Osteocyte (in vitro differentiated cells): Measurements from ENCODE around the gene SGMS1. TPM values are rescaled to one million over a fixed set of nuclear protein-coding genes. Genes with fewer than 3 reads are reported as not detected.

Experiments used
- DNase-seq: peaks from one replicate; pipeline ENCODE4 v3.0.0; 2021; ENCODE audit warnings: mixed read lengths; ENCODE audit not compliant: unreplicated experiment; ENCODE audit errors: extremely low spot score
- H3K27ac Mint-ChIP-seq: one replicate; pipeline ENCODE4 v1.8.0; 2021; ENCODE audit warnings: mild to moderate bottlenecking, mixed read lengths; ENCODE audit not compliant: unreplicated experiment
- H3K27me3 Mint-ChIP-seq: one replicate; pipeline ENCODE4 v1.8.0; 2021; ENCODE audit warnings: mixed read lengths; ENCODE audit not compliant: unreplicated experiment
- H3K36me3 Mint-ChIP-seq: one replicate; pipeline ENCODE4 v1.8.0; 2021; ENCODE audit warnings: mixed read lengths; ENCODE audit not compliant: unreplicated experiment
- H3K4me1 Mint-ChIP-seq: one replicate; pipeline ENCODE4 v1.8.0; 2021; ENCODE audit warnings: mixed read lengths; ENCODE audit not compliant: unreplicated experiment
- H3K4me3 Mint-ChIP-seq: one replicate; pipeline ENCODE4 v1.8.0; 2021; ENCODE audit warnings: mild to moderate bottlenecking, moderate library complexity, mixed read lengths; ENCODE audit not compliant: unreplicated experiment
- H3K9me3 Mint-ChIP-seq: one replicate; pipeline ENCODE4 v1.8.0; 2021; ENCODE audit warnings: mixed read lengths; ENCODE audit not compliant: unreplicated experiment
- total RNA-seq: library from RNA; stranded (reverse); gene quantifications from 2 replicates; pipeline ENCODE4 v1.2.1, GENCODE V29; 2021
- TF ChIP-seq, protein P1 (sequence below): fragments of 200-600 bp; sonication (generic); IDR thresholded peaks from 2 replicates; pipeline ENCODE4 v1.5.0; 2021; ENCODE audit warnings: antibody characterized with exemption, mild to moderate bottlenecking, moderate library complexity

The SGMS1 gene
- total RNA-seq, 1 donor from 2014 or later, result 21.0 TPM

- peaks cover 9% of the 10 kb centered on the region for H3K36me3 Mint-ChIP-seq
- no peaks in the 10 kb centered on the region for H3K27me3 Mint-ChIP-seq
- no peak overlapping the region for H3K4me3 Mint-ChIP-seq
These were observed 289.5 kb downstream of the SGMS1 start for GRCh38 chr10:50334273-50334672.

GRCh38 chr10:50333872-50334271 is 289.9 kb downstream of the SGMS1 start:
- Mint-ChIP-seq H3K4me3 (no peak overlapping the region), H3K27me3 (no peaks in the 10 kb centered on the region), H3K27ac (no peak overlapping the region), H3K4me1 (no peaks in the 10 kb centered on the region), H3K36me3 (peaks cover 9% of the 10 kb centered on the region), H3K9me3 (no peaks in the 10 kb centered on the region)
- TF ChIP-seq, protein P1, sequence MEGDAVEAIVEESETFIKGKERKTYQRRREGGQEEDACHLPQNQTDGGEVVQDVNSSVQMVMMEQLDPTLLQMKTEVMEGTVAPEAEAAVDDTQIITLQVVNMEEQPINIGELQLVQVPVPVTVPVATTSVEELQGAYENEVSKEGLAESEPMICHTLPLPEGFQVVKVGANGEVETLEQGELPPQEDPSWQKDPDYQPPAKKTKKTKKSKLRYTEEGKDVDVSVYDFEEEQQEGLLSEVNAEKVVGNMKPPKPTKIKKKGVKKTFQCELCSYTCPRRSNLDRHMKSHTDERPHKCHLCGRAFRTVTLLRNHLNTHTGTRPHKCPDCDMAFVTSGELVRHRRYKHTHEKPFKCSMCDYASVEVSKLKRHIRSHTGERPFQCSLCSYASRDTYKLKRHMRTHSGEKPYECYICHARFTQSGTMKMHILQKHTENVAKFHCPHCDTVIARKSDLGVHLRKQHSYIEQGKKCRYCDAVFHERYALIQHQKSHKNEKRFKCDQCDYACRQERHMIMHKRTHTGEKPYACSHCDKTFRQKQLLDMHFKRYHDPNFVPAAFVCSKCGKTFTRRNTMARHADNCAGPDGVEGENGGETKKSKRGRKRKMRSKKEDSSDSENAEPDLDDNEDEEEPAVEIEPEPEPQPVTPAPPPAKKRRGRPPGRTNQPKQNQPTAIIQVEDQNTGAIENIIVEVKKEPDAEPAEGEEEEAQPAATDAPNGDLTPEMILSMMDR, result no peak
- DNase-seq, result no peak

More at GRCh38 chr10:50334273-50334672, 289.5 kb downstream of the SGMS1 start:
- no peaks in the 10 kb centered on the region for H3K4me1 Mint-ChIP-seq
- H3K27ac Mint-ChIP-seq, result no peak overlapping the region
- TF ChIP-seq, protein P1, result no peak
- DNase-seq, result no peak
- H3K9me3 Mint-ChIP-seq, result no peaks in the 10 kb centered on the region

- DNase-seq, result no peak
- no peaks in the 10 kb centered on the region for H3K9me3 Mint-ChIP-seq
These were observed 291.5 kb downstream of the SGMS1 start for GRCh38 chr10:50332108-50332842.

GRCh38 chr10:50331486-50331885 is 292.3 kb downstream of the SGMS1 start:
- Mint-ChIP-seq H3K36me3 (peaks cover 9% of the 10 kb centered on the region), H3K27me3 (no peaks in the 10 kb centered on the region), H3K4me3 (no peak overlapping the region), H3K4me1 (peaks cover 8% of the 10 kb centered on the region), H3K9me3 (no peaks in the 10 kb centered on the region), H3K27ac (no peak overlapping the region)
- DNase-seq, result no peak
- TF ChIP-seq, protein P1, result no peak

More at GRCh38 chr10:50332108-50332842, 291.5 kb downstream of the SGMS1 start:
- Mint-ChIP-seq H3K4me3 (no peak overlapping the region), H3K27ac (no peak overlapping the region), H3K36me3 (peaks cover 9% of the 10 kb centered on the region), H3K27me3 (no peaks in the 10 kb centered on the region), H3K4me1 (peaks cover under 1% of the 10 kb centered on the region)
- TF ChIP-seq, protein P1, result no peak

- Mint-ChIP-seq H3K27me3 (no peaks in the 10 kb centered on the region), H3K4me3 (peak overlapping the region; percentile 54), H3K36me3 (peaks cover 3% of the 10 kb centered on the region), H3K9me3 (no peaks in the 10 kb centered on the region), H3K4me1 (peaks cover 26% of the 10 kb centered on the region), H3K27ac (peak overlapping the region; percentile 73)
- DNase-seq, result no peak
- TF ChIP-seq, protein P1, result no peak
These were observed 296.7 kb downstream of the SGMS1 start for GRCh38 chr10:50326757-50327701.
